Upper lobe of left lung (tissue), 6 donors: ENCODE measurements around the gene SPINK14. TPM values are rescaled to one million over a fixed set of nuclear protein-coding genes. Genes with fewer than 3 reads are reported as not detected.

Experiments used
- ATAC-seq, 2 donors: fragments of 200-7000 bp; cut with Tn5 transposase; one replicate each; pipeline ENCODE4 v1.9.1; 2022; ENCODE audit warnings: mild to moderate bottlenecking in 2 of 2, moderate library complexity in 2 of 2; ENCODE audit not compliant: low FRiP score in 2 of 2
- DNase-seq, 2 donors: peaks; one replicate each; pipeline ENCODE4 v3.0.0-alpha.2; 2019 to 2020
- H3K27ac ChIP-seq, 4 donors: fragments of 200-600 bp; sonication (generic); one replicate each; pipeline ENCODE4 v1.5.1; 2016 to 2019
- H3K27me3 ChIP-seq, 4 donors: fragments of 200-600 bp; sonication (generic); one replicate each; pipeline ENCODE4 v1.5.1; 2017 to 2019
- H3K36me3 ChIP-seq, 4 donors: fragments of 200-600 bp; sonication (generic); one replicate each; pipeline ENCODE4 v1.5.1; 2016 to 2019
- H3K4me1 ChIP-seq, 4 donors: fragments of 200-600 bp; sonication (generic); one replicate each; pipeline ENCODE4 v1.5.1; 2018 to 2019
- H3K4me3 ChIP-seq, 4 donors: fragments of 200-600 bp; sonication (generic); one replicate each; pipeline ENCODE4 v1.5.1; 2017 to 2019; ENCODE audit warnings: mild to moderate bottlenecking in 2 of 4, moderate library complexity in 1 of 4
- H3K9me3 ChIP-seq, 4 donors: fragments of 200-600 bp; sonication (generic); one replicate each; pipeline ENCODE4 v1.5.1; 2018 to 2019
- EP300 ChIP-seq, 4 donors: sonication (generic); formaldehyde crosslinking; IDR thresholded peaks; one replicate each; pipeline ENCODE4 v1.5.1; 2017; ENCODE audit warnings: antibody characterized with exemption in 4 of 4, control low read depth in 2 of 4
- POLR2A ChIP-seq, 4 donors: fragments of 450-650 bp; IDR thresholded peaks; one replicate each; pipeline ENCODE4 v1.5.1; 2016 to 2017; ENCODE audit warnings: antibody characterized with exemption in 4 of 4, mild to moderate bottlenecking in 2 of 4
- POLR2AphosphoS5 ChIP-seq, 2 donors: sonication (generic); formaldehyde crosslinking; IDR thresholded peaks; one replicate each; pipeline ENCODE4 v1.5.1; 2017; ENCODE audit warnings: antibody characterized with exemption in 2 of 2
- WGBS, 2 donors: methylation state at CpG; one replicate each; pipeline ENCODE4 v1.1.5; 2017 to 2018; 5-methylcytosine and 5-hydroxymethylcytosine counted together
- total RNA-seq, 6 donors: library from RNA; depleted of rRNA in 4 of 6; stranded (reverse); fragments of >200 nt in 4 of 6; gene quantifications; one replicate each; pipeline versions ENCODE4 v1.1.0 to v1.2.1, GENCODE V29; 2016 to 2021
- TF ChIP-seq, protein P1 (sequence below), 6 experiments: fragments of 450-650 bp in 4 of 6; fragments of 200-600 bp in 2 of 6; sonication (generic) in 2 of 6; IDR thresholded peaks; one replicate each; pipeline ENCODE4 v1.5.1; 2016 to 2019; ENCODE audit warnings: antibody characterized with exemption in 6 of 6
- donor health status: DM: no; HTN: no; CAD: no; lungs with moderate emphysema.
- donor health status: DM: no; HTN: yes; CAD: no; lungs with severe emphysema.

Gene SPINK14
- total RNA-seq, 6 donors from 2014 or later: not detected

DNA sequence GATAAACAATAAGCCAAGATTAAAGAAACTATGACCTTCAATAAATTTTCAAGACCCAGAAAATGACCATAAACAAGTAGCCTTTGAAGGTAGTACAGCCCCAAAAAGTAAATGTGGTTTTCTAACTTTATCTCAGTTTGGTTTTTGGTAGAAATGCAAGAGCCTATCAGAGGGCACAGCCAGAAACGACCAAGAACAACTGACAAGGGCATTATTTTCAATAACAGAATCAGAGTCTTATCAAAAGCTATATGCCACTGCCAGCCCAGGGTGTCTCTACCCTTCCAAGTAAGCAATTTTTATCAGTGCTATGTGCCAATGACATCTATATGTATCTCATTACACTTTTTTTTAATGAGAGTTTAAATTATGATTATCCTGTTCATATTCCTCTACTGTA, 22.7 kb downstream of the SPINK14 start:
- 58 to 60% methylated on average over 1 of the region's 1 CpG for WGBS, 2 donors
- Histone ChIP-seq H3K9me3 (no peaks in the 10 kb centered on the region), H3K27me3 (no peaks in the 10 kb centered on the region), H3K4me3 (no peak overlapping the region), H3K4me1 (peaks cover 0 to 4% (median 0%) of the 10 kb centered on the region in 4 donors), H3K27ac (no peak overlapping the region), H3K36me3 (no peaks in the 10 kb centered on the region)
- ATAC-seq (no peak), DNase-seq (no peak)
- TF ChIP-seq, protein P1, sequence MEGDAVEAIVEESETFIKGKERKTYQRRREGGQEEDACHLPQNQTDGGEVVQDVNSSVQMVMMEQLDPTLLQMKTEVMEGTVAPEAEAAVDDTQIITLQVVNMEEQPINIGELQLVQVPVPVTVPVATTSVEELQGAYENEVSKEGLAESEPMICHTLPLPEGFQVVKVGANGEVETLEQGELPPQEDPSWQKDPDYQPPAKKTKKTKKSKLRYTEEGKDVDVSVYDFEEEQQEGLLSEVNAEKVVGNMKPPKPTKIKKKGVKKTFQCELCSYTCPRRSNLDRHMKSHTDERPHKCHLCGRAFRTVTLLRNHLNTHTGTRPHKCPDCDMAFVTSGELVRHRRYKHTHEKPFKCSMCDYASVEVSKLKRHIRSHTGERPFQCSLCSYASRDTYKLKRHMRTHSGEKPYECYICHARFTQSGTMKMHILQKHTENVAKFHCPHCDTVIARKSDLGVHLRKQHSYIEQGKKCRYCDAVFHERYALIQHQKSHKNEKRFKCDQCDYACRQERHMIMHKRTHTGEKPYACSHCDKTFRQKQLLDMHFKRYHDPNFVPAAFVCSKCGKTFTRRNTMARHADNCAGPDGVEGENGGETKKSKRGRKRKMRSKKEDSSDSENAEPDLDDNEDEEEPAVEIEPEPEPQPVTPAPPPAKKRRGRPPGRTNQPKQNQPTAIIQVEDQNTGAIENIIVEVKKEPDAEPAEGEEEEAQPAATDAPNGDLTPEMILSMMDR (IDR thresholded peaks at IDR 0.05): no peak
- TF ChIP-seq EP300 (IDR thresholded peaks at IDR 0.05): no peak
- no peak for TF ChIP-seq POLR2A (IDR thresholded peaks at IDR 0.05)
- no peak for TF ChIP-seq POLR2AphosphoS5 (IDR thresholded peaks at IDR 0.05)

DNA sequence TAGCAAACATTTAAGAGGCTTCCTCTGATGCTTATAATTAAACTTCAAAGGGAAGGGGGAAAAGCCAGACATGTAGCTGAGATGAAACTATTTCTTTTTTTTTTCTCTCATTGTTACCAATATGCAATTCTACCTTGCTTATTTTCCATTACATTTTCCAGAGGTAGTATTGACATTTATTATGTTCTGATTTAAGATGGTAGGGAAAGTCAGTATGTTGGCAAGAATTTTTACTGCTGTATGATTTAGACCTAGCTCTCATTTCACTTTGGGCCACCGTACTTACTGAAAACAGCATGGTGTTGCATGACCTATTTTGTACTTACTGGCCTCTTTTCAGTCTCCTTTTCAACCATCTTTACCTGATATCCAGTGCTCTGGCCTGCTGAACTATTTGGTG, 24.9 kb downstream of the SPINK14 start:
- Histone ChIP-seq H3K9me3 (no peaks in the 10 kb centered on the region), H3K36me3 (no peaks in the 10 kb centered on the region), H3K27me3 (no peaks in the 10 kb centered on the region), H3K27ac (no peak overlapping the region), H3K4me3 (no peak overlapping the region), H3K4me1 (no peaks in the 10 kb centered on the region)
- no peak for ATAC-seq
- TF ChIP-seq POLR2A (IDR thresholded peaks at IDR 0.05): no peak
- no peak for TF ChIP-seq EP300 (IDR thresholded peaks at IDR 0.05)
- TF ChIP-seq POLR2AphosphoS5 (IDR thresholded peaks at IDR 0.05): no peak
- TF ChIP-seq, protein P1 (IDR thresholded peaks at IDR 0.05): no peak
- DNase-seq: no peak
- WGBS, 2 donors: 89 to 100% methylated on average over 1 of the region's 1 CpG

DNA sequence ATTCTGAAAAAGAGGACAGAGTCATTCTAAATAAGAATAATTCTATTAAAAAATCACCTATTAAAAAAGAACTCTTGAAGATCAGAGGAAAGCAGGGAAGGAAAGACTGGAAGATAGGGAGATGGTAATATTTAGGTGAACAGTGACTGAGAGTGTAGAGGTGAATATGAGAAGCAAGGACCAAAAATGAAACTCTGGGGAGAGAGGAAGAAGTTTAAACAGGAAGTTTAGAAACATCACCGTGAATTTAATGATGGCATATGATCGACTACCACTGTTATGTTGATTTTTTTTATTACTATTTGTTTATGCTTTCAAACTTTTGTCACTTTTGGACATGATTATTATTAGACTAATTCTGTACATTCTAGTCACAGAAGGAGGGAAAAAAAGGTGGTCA, 32.8 kb downstream of the SPINK14 start:
- DNase-seq (no peak), ATAC-seq (no peak)
- no peak overlapping the region for H3K4me3 ChIP-seq
- no peaks in the 10 kb centered on the region for H3K27me3 ChIP-seq
- no peaks in the 10 kb centered on the region for H3K4me1 ChIP-seq
- H3K9me3 ChIP-seq: no peaks in the 10 kb centered on the region
- H3K36me3 ChIP-seq: no peaks in the 10 kb centered on the region
- TF ChIP-seq POLR2AphosphoS5 (IDR thresholded peaks at IDR 0.05) (no peak), EP300 (IDR thresholded peaks at IDR 0.05) (no peak)
- TF ChIP-seq, protein P1 (IDR thresholded peaks at IDR 0.05): no peak
- 41 to 52% methylated on average over 2 of the region's 2 CpGs for WGBS, 2 donors
- no peak overlapping the region for H3K27ac ChIP-seq

DNA sequence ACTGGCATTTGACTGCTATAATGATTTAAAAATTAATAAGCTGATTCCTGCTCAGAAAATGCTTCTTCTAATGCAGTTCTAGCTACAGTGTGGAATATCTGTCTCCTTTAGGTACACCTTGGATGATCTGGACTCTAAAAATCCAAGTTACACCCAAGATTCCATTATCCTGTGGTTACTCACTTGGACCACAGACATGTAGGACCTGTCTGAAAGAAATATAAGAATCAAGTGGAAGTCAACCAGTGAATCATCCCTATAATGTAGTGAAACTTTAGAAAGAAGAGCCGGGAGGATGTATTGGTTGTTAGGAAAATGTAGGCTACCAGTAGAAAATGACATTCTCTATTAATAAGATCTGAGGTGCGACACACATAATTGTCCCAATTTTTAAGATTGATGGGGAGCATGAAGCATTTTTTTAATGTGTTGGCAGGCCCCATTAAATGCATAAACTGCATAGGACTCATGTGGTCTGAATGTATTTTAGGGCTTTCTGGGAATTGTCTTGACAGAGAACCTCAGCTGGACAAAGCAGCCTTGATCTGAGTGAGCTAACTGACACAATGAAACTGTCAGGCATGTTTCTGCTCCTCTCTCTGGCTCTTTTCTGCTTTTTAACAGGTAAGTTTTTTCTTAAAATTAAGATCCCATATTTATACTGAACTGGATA, 34.3 kb downstream of the SPINK14 start, which contains the start of gene SPINK6:
TSS of gene SPINK6 (plus strand) at position 512 of the 673 bp plus-strand sequence. CDS start at position 567, 55 bp downstream.
- H3K4me3 ChIP-seq: no peak within 1 kb of the TSS
- no peaks in the 10 kb centered on the region for H3K9me3 ChIP-seq
- WGBS, 2 donors: 93 to 95% methylated on average over 2 of the region's 2 CpGs
- no peaks in the 10 kb centered on the region for H3K27me3 ChIP-seq
- H3K27ac ChIP-seq: no peak within 1 kb of the TSS
- ATAC-seq (no peak), DNase-seq (no peak)
- no peaks in the 10 kb centered on the region for H3K4me1 ChIP-seq
- TF ChIP-seq POLR2A (IDR thresholded peaks at IDR 0.05) (no peak), EP300 (IDR thresholded peaks at IDR 0.05) (no peak)
- TF ChIP-seq, protein P1 (IDR thresholded peaks at IDR 0.05): no peak
- H3K36me3 ChIP-seq: no peaks in the 10 kb centered on the region
